ENCODE data around the gene PSMD9. TPM values are rescaled to one million over a fixed set of nuclear protein-coding genes. Genes with fewer than 3 reads are reported as not detected.

PSMD9 gene
- total RNA-seq, 1 experiment from 2014 or later: 62.7 TPM

- Histone ChIP-seq H3K27ac (ENCODE audit: low read length) (peak overlapping the region; percentile 66), H3K27me3 (ENCODE audit: control insufficient read depth, insufficient read depth, low read length) (no peaks in the 10 kb centered on the region), H3K4me1 (ENCODE audit: control insufficient read depth, insufficient read depth, low read length) (peaks cover 23% of the 10 kb centered on the region), H3K9me3 (ENCODE audit: control insufficient read depth, insufficient read depth, low read depth, low read length) (no peaks in the 10 kb centered on the region), H3K36me3 (ENCODE audit: control insufficient read depth, insufficient read depth, low read length) (no peaks in the 10 kb centered on the region), H3K4me3 (ENCODE audit: low read depth in 2 of 2, low read length in 2 of 2) (no peak overlapping the region)
- ChIA-PET POLR2A (no interaction called here), CTCF (no interaction called here)
- BruUV-seq (replicated peaks): no TSS peak
- TF ChIP-seq POLR2AphosphoS5 (IDR thresholded peaks at IDR 0.05; ENCODE audit: low read depth, low read length) (no peak), TCF7L2 (IDR thresholded peaks at IDR 0.05; ENCODE audit: low read depth, low read length) (no peak), SIN3A (IDR thresholded peaks at IDR 0.05; ENCODE audit: borderline replicate concordance, insufficient read depth, low read depth, low read length) (no peak), CTCF (IDR thresholded peaks at IDR 0.05) (no peak), REST (IDR thresholded peaks at IDR 0.05; ENCODE audit: insufficient read depth in 1 of 2, low read depth in 2 of 2, low read length in 1 of 2) (no peak)
- ATAC-seq: no peak
- in situ Hi-C loops (cut with HindIII; ENCODE audit: low pct_unique_long_range_greater_than_20kb, low sequenced_read_pairs): no loop called here
- DNase-seq (ENCODE audit: low read depth, low spot score): no peak
- intact Hi-C loops (cut with micrococcal nuclease; ENCODE audit: unreplicated experiment): no loop called here
Observed at GRCh38 chr12:121858318-121858661, 30.3 kb upstream of the PSMD9 start.

- intact Hi-C loops (cut with micrococcal nuclease; ENCODE audit: unreplicated experiment): no loop called here
- Histone ChIP-seq H3K4me3 (ENCODE audit: low read depth in 2 of 2, low read length in 2 of 2) (no peak within 1 kb of the TSS), H3K27me3 (ENCODE audit: control insufficient read depth, insufficient read depth, low read length) (no peaks in the 10 kb centered on the region), H3K27ac (ENCODE audit: low read length) (peak within 1 kb of the TSS; percentile 66), H3K4me1 (ENCODE audit: control insufficient read depth, insufficient read depth, low read length) (peaks cover 23% of the 10 kb centered on the region), H3K36me3 (ENCODE audit: control insufficient read depth, insufficient read depth, low read length) (no peaks in the 10 kb centered on the region), H3K9me3 (ENCODE audit: control insufficient read depth, insufficient read depth, low read depth, low read length) (no peaks in the 10 kb centered on the region)
- BruUV-seq (replicated peaks): no TSS peak
- DNase-seq (ENCODE audit: low read depth, low spot score): no peak
- TF ChIP-seq CTCF (IDR thresholded peaks at IDR 0.05) (no peak), SIN3A (IDR thresholded peaks at IDR 0.05; ENCODE audit: borderline replicate concordance, insufficient read depth, low read depth, low read length) (no peak)
- ATAC-seq: peak; percentile 70
- ChIA-PET CTCF (no interaction called here), POLR2A (no interaction called here)
- in situ Hi-C loops (cut with HindIII; ENCODE audit: low pct_unique_long_range_greater_than_20kb, low sequenced_read_pairs): no loop called here
Observed at GRCh38 chr12:121858662-121859572, 29.7 kb upstream of the PSMD9 start, which contains the start of gene HPD. Gene HPD, minus strand, starts transcription at chr12:121858859. Its CDS starts 36 bp downstream, at chr12:121858823.

All from Panc1 (cell line).